PC-3 (cell line): ENCODE data around the gene SLCO3A1.

ENCODE experiments used
- CTCF ChIP-seq: fragments of 300-600 bp; sonication (generic); conservative IDR thresholded peaks from 2 replicates; pipeline ENCODE4 v1.5.1; 2017; ENCODE audit warnings: antibody characterized with exemption, low read depth, mild to moderate bottlenecking, low read length
- EZH2 ChIP-seq: fragments of 300-600 bp; sonication (generic); IDR thresholded peaks from one replicate; pipeline ENCODE4 v1.6.1; 2017; ENCODE audit warnings: antibody characterized with exemption, mild to moderate bottlenecking, low read length; ENCODE audit not compliant: unreplicated experiment
- EZH2phosphoT487 ChIP-seq: fragments of 300-600 bp; sonication (generic); IDR thresholded peaks from 2 replicates; pipeline ENCODE4 v1.6.1; 2018; ENCODE audit warnings: mild to moderate bottlenecking, antibody characterized with exemption, low read length, borderline replicate concordance

DNA sequence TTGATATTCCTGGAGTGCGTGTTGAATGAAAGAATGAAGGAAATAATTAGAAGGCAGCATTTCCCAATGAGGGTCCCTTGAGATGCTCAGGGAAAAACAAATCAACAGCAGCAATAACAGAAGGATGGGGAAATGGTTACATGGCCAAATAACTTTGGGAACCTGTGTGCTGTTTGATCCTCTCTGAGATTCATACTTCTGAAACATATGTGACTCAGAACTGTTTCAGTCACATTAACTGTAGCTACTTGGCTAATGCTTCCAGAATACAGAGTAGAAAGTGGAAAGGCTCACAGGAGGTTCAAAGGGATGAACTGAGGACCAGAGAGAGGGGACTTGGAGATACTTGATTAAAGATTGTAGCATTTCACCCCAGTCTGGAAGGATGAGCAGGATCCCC lies 258.2 kb downstream of the SLCO3A1 start:
- no peak for TF ChIP-seq CTCF
- no peak for TF ChIP-seq EZH2phosphoT487
- TF ChIP-seq EZH2 = no peak
